GM23248 (cell line): ENCODE data around the gene SEMA6A. TPM values are rescaled to one million over a fixed set of nuclear protein-coding genes. Genes with fewer than 3 reads are reported as not detected.

ENCODE experiments used
- DNase-seq: peaks from one replicate; pipeline ENCODE4 v3.0.0-alpha.2; 2015
- H2AFZ ChIP-seq: fragments of 200-600 bp; sonication (generic); 2 replicates; pipeline ENCODE4 v1.6.1; 2016; ENCODE audit warnings: antibody characterized with exemption
- H3F3A ChIP-seq: fragments of 200-600 bp; sonication (generic); 2 replicates; pipeline ENCODE4 v1.6.1; 2016; ENCODE audit warnings: mild to moderate bottlenecking, antibody characterized with exemption, mixed run types; ENCODE audit not compliant: insufficient read depth
- H3K27ac ChIP-seq: fragments of 200-600 bp; sonication (generic); 2 replicates; pipeline ENCODE4 v1.5.1; 2016; ENCODE audit warnings: mild to moderate bottlenecking
- H3K27me3 ChIP-seq: fragments of 200-600 bp; sonication (generic); replicated peaks from 2 replicates; pipeline ENCODE4 v1.6.1; 2016; ENCODE audit warnings: mild to moderate bottlenecking; ENCODE audit not compliant: insufficient read depth
- H3K36me3 ChIP-seq: fragments of 200-600 bp; sonication (generic); 2 replicates; pipeline ENCODE4 v1.6.1; 2016; ENCODE audit warnings: low read depth, mild to moderate bottlenecking
- H3K4me1 ChIP-seq: fragments of 200-600 bp; sonication (generic); 2 replicates; pipeline ENCODE4 v1.6.1; 2016; ENCODE audit warnings: mild to moderate bottlenecking; ENCODE audit not compliant: insufficient read depth
- H3K4me2 ChIP-seq: fragments of 200-600 bp; sonication (generic); one replicate; pipeline ENCODE4 v1.6.1; 2016; ENCODE audit warnings: mild to moderate bottlenecking; ENCODE audit not compliant: unreplicated experiment
- H3K4me3 ChIP-seq: fragments of 200-600 bp; sonication (generic); 2 replicates; pipeline ENCODE4 v1.5.1; 2016; ENCODE audit warnings: mild to moderate bottlenecking
- H3K79me2 ChIP-seq: fragments of 200-600 bp; sonication (generic); 2 replicates; pipeline ENCODE4 v1.6.1; 2016; ENCODE audit warnings: mild to moderate bottlenecking; ENCODE audit not compliant: insufficient read depth
- H3K9ac ChIP-seq: fragments of 200-600 bp; sonication (generic); 2 replicates; pipeline ENCODE4 v1.6.1; 2016; ENCODE audit warnings: mild to moderate bottlenecking
- H3K9me2 ChIP-seq: fragments of 200-600 bp; sonication (generic); 2 replicates; pipeline ENCODE4 v1.6.1; 2016; ENCODE audit warnings: mixed run types, mild to moderate bottlenecking, moderate library complexity; ENCODE audit not compliant: insufficient read depth
- H3K9me3 ChIP-seq: fragments of 200-600 bp; sonication (generic); one replicate; pipeline ENCODE4 v1.6.1; 2017; ENCODE audit warnings: low read depth
- H4K20me1 ChIP-seq: fragments of 200-600 bp; sonication (generic); 2 replicates; pipeline ENCODE4 v1.6.0; 2016; ENCODE audit not compliant: insufficient read depth
- EZH2 ChIP-seq: fragments of 200-600 bp; sonication (generic); IDR thresholded peaks from 2 replicates; pipeline ENCODE4 v1.6.1; 2018; ENCODE audit warnings: antibody characterized with exemption, mild to moderate bottlenecking; ENCODE audit not compliant: insufficient read depth, poor library complexity, severe bottlenecking
- EZH2phosphoT487 ChIP-seq: fragments of 200-600 bp; sonication (generic); IDR thresholded peaks from 2 replicates; pipeline ENCODE4 v1.6.1; 2018; ENCODE audit warnings: antibody characterized with exemption, moderate library complexity, mild to moderate bottlenecking, low read depth; ENCODE audit not compliant: insufficient read depth
- WGBS, 2 experiments: methylation state at CpG; one replicate each; pipeline ENCODE4 v1.1.6; 2015 to 2017; ENCODE audit warnings: low lambda C conversion rate in 2 of 2, low coverage in 1 of 2; ENCODE audit errors: missing lambda C conversion rate in 2 of 2; 5-methylcytosine and 5-hydroxymethylcytosine counted together
- in situ Hi-C: fragments of 300-500 bp; cut with MboI; formaldehyde crosslinking; loops from 2 replicates; pipeline ENCODE4 v1.15.0; 2020
- polyA plus RNA-seq: library from polyadenylated mRNA; unstranded; fragments of >200 nt; fragmentation: Nextera tagmentation; extraction: Ambion mirVana; gene quantifications from 2 replicates; pipeline ENCODE4 v1.2.1, GENCODE V29; 2016
- total RNA-seq: library from RNA; depleted of rRNA; stranded (reverse); fragments of >200 nt; shearing (Covaris generic); gene quantifications from 2 replicates; pipeline ENCODE4 v1.2.3, GENCODE V29; 2014

Gene SEMA6A
- total and polyA plus RNA-seq, 2 experiments from 2014 or later = under 0.01 to 0.79 TPM

DNA sequence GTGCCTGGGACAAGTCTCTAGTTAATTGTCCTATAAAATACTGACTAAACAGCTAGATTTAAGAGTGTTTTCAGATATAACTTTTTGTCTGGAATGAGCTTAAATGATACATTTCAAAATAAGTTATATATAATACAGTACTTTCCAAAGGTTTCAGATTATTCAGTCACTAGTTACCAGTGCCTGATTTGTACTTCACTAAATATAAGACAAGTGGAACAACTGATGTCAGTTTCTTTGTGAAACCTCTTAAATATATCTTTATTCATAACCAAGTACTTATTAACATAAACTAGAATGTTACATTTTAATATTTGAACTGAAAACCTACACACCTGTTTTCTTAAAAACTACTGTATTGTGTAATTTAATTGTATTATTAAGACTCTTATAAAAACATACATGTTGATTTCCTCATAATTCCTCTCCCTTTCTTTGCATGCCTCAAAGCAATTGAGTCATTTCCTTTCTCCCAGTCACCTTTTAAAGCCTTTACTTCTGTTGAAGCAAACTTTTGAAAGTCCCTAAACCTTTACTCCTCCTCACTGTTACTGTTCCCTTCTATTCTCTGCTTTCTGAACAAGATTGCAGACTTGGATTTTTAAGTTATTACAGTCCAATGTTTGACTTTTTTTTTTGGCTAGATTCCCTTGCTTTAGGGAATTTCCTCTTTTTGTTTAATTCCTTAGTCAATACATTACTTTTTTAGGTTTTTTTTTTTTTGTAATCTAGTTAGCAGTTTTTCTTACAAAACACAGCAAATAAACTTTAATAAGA lies 8.7 kb upstream of the SEMA6A start:
- no peak overlapping the region for H3K27ac ChIP-seq
- H3K9ac ChIP-seq = no peak overlapping the region
- H3K27me3 ChIP-seq = 0 out of 2 replicates have a peak, but pooled peaks cover 13% of the 10 kb centered on the region
- H3K9me3 ChIP-seq = no peaks in the 10 kb centered on the region
- no peak overlapping the region for H2AFZ ChIP-seq
- TF ChIP-seq EZH2 = no peak
- TF ChIP-seq EZH2phosphoT487 = no peak
- in situ Hi-C loops = no loop called here
- H3K79me2 ChIP-seq = no peaks in the 10 kb centered on the region
- H3K4me3 ChIP-seq = no peak overlapping the region
- peak; percentile 33 for DNase-seq
- no peak overlapping the region for H3K4me2 ChIP-seq
- no peaks in the 10 kb centered on the region for H3K4me1 ChIP-seq
- H4K20me1 ChIP-seq = no peaks in the 10 kb centered on the region
- H3F3A ChIP-seq = no peaks in the 10 kb centered on the region
- H3K9me2 ChIP-seq = no peaks in the 10 kb centered on the region
- H3K36me3 ChIP-seq = no peaks in the 10 kb centered on the region

DNA sequence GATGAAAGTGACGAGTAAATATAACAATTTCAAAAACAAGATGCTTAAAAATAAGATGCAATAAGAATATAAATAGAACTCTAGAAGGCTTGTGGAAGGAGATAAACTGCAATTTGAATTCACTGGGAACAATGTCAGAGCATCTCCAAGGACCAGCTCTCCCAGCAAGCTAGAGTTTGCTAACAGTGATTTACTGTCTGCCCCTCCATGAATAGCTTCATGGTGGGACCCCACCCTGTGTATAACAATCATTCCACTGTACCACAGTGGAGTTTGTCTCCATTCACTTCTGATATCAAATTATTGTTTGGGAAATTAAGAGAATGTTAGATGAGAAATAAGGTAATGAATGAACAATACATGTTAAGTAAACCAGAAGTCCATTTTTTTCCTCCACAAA lies 7.3 kb upstream of the SEMA6A start:
- no peaks in the 10 kb centered on the region for H3K36me3 ChIP-seq
- in situ Hi-C loops = no loop called here
- no peaks in the 10 kb centered on the region for H3F3A ChIP-seq
- no peak for DNase-seq
- no peak overlapping the region for H3K4me3 ChIP-seq
- H3K4me1 ChIP-seq = no peaks in the 10 kb centered on the region
- H3K9me2 ChIP-seq = no peaks in the 10 kb centered on the region
- H3K9me3 ChIP-seq = no peaks in the 10 kb centered on the region
- no peak overlapping the region for H3K27ac ChIP-seq
- H3K9ac ChIP-seq = no peak overlapping the region
- no peaks in the 10 kb centered on the region for H4K20me1 ChIP-seq
- peaks cover 19% of the 10 kb centered on the region; the same call in 1 of the 2 replicates for H3K27me3 ChIP-seq
- no peak overlapping the region for H3K4me2 ChIP-seq
- no peaks in the 10 kb centered on the region for H3K79me2 ChIP-seq
- H2AFZ ChIP-seq = no peak overlapping the region
- 8 to 26% methylated on average over 1 of the region's 1 CpG for WGBS, 2 experiments
- no peak for TF ChIP-seq EZH2phosphoT487
- no peak for TF ChIP-seq EZH2

DNA sequence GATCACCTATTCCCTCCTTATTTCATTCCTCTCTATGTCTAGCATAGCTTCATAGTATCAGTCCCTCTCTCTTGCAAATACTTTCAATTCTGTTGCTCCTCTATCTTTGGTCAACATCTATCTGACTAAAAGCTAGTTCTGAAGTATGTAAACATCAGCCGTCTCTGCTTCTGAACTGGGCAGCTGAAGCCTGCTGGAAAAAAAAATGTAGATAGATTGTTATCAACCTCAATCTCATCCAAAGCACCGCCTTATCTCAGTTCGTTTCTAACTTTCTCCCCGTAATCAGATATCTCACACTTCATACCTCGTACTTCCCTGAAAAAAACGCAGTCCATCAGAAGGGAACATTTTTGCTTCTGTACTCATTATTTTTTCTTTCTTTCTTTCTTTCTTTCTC lies 4.5 kb upstream of the SEMA6A start:
- no peak for DNase-seq
- no peaks in the 10 kb centered on the region for H3K9me3 ChIP-seq
- no peak overlapping the region for H2AFZ ChIP-seq
- no peaks in the 10 kb centered on the region for H3F3A ChIP-seq
- no peaks in the 10 kb centered on the region for H3K36me3 ChIP-seq
- H3K9me2 ChIP-seq = no peaks in the 10 kb centered on the region
- H3K4me2 ChIP-seq = no peak overlapping the region
- no peaks in the 10 kb centered on the region for H4K20me1 ChIP-seq
- in situ Hi-C loops = no loop called here
- 67 to 71% methylated on average over 6 of the region's 6 CpGs for WGBS, 2 experiments
- no peak overlapping the region for H3K4me3 ChIP-seq
- H3K79me2 ChIP-seq = no peaks in the 10 kb centered on the region
- H3K27me3 ChIP-seq = peaks cover 36% of the 10 kb centered on the region
- no peak overlapping the region for H3K27ac ChIP-seq
- peaks cover 4% of the 10 kb centered on the region; the same call in 1 of the 2 replicates for H3K4me1 ChIP-seq
- TF ChIP-seq EZH2 = no peak
- no peak for TF ChIP-seq EZH2phosphoT487
- H3K9ac ChIP-seq = no peak overlapping the region

DNA sequence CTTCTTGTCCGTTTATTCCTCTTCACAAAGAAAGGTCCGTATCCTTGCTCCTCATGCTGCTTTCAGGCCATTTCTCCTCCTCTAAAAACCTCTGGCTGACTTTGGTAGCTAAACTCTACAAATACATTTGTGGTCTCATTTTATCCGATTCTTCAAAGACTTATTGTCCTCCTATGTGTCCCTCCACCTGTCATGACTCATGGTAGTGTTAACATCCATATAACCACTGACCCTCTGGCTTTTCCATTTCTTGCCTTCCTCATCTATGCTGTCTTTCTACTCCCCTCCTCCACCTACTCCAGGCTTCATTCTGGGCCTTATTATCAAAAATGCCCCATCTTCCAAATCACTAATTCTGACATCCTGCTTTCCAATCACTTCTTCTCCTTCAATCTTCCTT lies 4.1 kb upstream of the SEMA6A start:
- WGBS, 2 experiments = 74 to 79% methylated on average over 3 of the region's 3 CpGs
- H4K20me1 ChIP-seq = no peaks in the 10 kb centered on the region

More for the DNA sequence above, 4.1 kb upstream of the SEMA6A start:
- in situ Hi-C loops = no loop called here
- Histone ChIP-seq H3K9me3 (no peaks in the 10 kb centered on the region), H2AFZ (no peak overlapping the region), H3K79me2 (no peaks in the 10 kb centered on the region), H3K27me3 (peaks cover 40% of the 10 kb centered on the region), H3K9me2 (no peaks in the 10 kb centered on the region), H3K27ac (no peak overlapping the region), H3K4me1 (peaks cover 4% of the 10 kb centered on the region; the same call in 1 of the 2 replicates), H3K36me3 (no peaks in the 10 kb centered on the region), H3F3A (no peaks in the 10 kb centered on the region), H3K9ac (no peak overlapping the region), H3K4me2 (no peak overlapping the region), H3K4me3 (no peak overlapping the region)
- DNase-seq = no peak
- no peak for TF ChIP-seq EZH2
